Measurements from ENCODE around the gene VWCE.
"Not testable (repeated sequence)": the region's sequence is repeated elsewhere in the genome, so short reads cannot be mapped to it uniquely, and the experiment has no call there.

GRCh38 chr11:61248071-61248470 is 47.0 kb downstream of the VWCE start:
- TF ChIP-seq CTCF (optimal IDR thresholded peaks at IDR 0.05 in 1 of 3, IDR thresholded peaks at IDR 0.05 in 1 of 3, conservative IDR thresholded peaks at IDR 0.05 in 1 of 3; ENCODE audit: extremely low read depth in 1 of 3, insufficient read depth in 2 of 3, low read length in 3 of 3); EZH2 (IDR thresholded peaks at IDR 0.05; ENCODE audit: low read length): not testable (repeated sequence)

Data from keratinocyte (primary cell).